Kidney (tissue), 14 donors: Measurements from ENCODE around the gene FPR3. TPM values are rescaled to one million over a fixed set of nuclear protein-coding genes. Genes with fewer than 3 reads are reported as not detected.

Experiments
- DNase-seq, 5 donors: peaks; one replicate each; pipeline ENCODE4 v3.0.0-alpha.2; 2013 to 2020
- FAIRE-seq: peaks from 2 replicates; lab custom pipeline; 2012; peaks lifted over from hg19 to GRCh38; lab: Jason Lieb, UNC
- H3K27ac ChIP-seq, 2 donors: one replicate each; pipeline ENCODE4 v1.7.0; 2013; ENCODE audit warnings: low read depth in 2 of 2, low read length in 2 of 2, inconsistent platforms in 1 of 2
- H3K27me3 ChIP-seq: one replicate; pipeline ENCODE4 v1.7.1; 2013; ENCODE audit warnings: low read length, inconsistent platforms; ENCODE audit not compliant: control insufficient read depth, insufficient read depth
- H3K36me3 ChIP-seq, 3 donors: one replicate each; pipeline versions ENCODE4 v1.7.0 to v1.7.1; 2013; ENCODE audit warnings: low read length in 3 of 3, control low read depth in 1 of 3, inconsistent platforms in 1 of 3; ENCODE audit not compliant: insufficient read depth in 3 of 3, control insufficient read depth in 2 of 3
- H3K4me1 ChIP-seq, 3 donors: one replicate each; pipeline versions ENCODE4 v1.7.0 to v1.7.1; 2013; ENCODE audit warnings: low read length in 3 of 3, inconsistent platforms in 1 of 3, low read depth in 1 of 3; ENCODE audit not compliant: control insufficient read depth in 2 of 3, insufficient read depth in 2 of 3
- H3K4me3 ChIP-seq, 3 donors: one replicate each; pipeline versions ENCODE4 v1.7.0 to v1.8.1; 2013; ENCODE audit warnings: low read length in 3 of 3, control low read depth in 1 of 3, inconsistent platforms in 1 of 3
- H3K9ac ChIP-seq, 3 donors: one replicate each; pipeline versions ENCODE4 v1.7.0 to v1.7.1; 2013; ENCODE audit warnings: low read length in 3 of 3, control low read depth in 1 of 3, inconsistent platforms in 1 of 3
- H3K9me3 ChIP-seq, 3 donors: one replicate each; pipeline versions ENCODE4 v1.7.0 to v1.7.1; 2013; ENCODE audit warnings: low read length in 3 of 3, control low read depth in 1 of 3, inconsistent platforms in 1 of 3; ENCODE audit not compliant: control insufficient read depth in 2 of 3, insufficient read depth in 1 of 3
- intact Hi-C: fragments of 100-400 bp; cut with DNase I; formaldehyde crosslinking; loops from one replicate; pipeline ENCODE4 v1.11.1; 2022
- polyA plus RNA-seq: library from polyadenylated mRNA; stranded (reverse); fragments of 350-450 nt; fragmentation: Illumina TruSeq; extraction: RNeasy Lipid Tissue Mini Kit (QIAGEN cat#74804); gene quantifications from one replicate; pipeline ENCODE4 v1.2.3, GENCODE V29; 2014; ENCODE audit warnings: low read depth, low replicate concordance; ENCODE audit not compliant: insufficient read depth
- total RNA-seq: library from RNA; stranded (reverse); fragmentation: NEBNext Ultra II Directional; extraction: Animal tissue kit (Norgen Biotek cat#: 25700); gene quantifications from one replicate; pipeline ENCODE4 v1.2.1, GENCODE V29; 2021
- TF ChIP-seq, protein P1 (sequence below): IDR thresholded peaks from 3 replicates; pipeline ENCODE4 v1.5.1; 2012; ENCODE audit warnings: mild to moderate bottlenecking, moderate library complexity, borderline replicate concordance; ENCODE audit not compliant: insufficient read depth; ENCODE audit errors: extremely low read depth
- donor health status: control.
- donor health status: control.
- donor health status: control.
- donor health status: control.
- donor health status: control.
- donor health status: DM: yes; HTN: yes; CAD: no.
- donor health status: Normal renal cell carcinoma (clear cell type).

FPR3 gene
- total and polyA plus RNA-seq, 2 donors from 2014 or later = 1.1 to 8.5 TPM

DNA sequence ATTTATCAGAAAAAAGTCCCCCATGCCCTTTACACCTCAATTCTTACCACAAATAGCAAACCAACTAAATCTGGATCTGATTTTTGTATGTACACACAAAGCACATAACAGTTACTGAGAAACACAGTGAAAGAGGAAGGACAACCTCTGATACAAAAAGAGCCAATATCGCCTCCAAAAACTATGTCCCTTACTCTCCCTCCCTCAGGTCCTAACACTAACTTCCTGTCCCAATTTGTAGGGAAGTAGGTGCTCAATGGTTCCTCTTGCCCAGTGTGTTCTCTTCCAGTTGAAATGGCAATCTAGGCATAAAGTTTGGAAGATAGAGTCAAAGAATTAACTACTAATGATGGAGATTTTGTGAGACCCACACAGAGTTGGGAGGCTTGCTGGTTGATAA lies 15.8 kb upstream of the FPR3 start:
- H3K9ac ChIP-seq = no peak overlapping the region

DNA sequence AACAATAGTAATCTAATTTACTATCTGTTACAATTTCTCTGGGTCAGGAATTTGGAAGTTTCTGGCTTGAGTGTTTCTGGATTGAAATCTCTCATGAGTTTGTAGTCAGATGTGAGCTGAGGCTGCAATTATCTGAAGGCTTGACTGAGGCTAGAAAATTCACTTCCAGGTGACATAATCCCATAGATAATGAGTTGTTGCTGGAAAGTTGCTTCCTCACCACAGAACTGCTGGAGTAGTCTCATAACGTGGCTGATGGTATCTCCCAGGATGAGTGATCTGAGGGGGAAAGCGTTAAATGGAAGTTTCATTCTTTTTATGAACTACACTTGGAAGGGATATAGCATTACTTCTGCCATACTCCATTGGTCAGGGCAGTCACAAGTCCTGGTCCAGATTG lies 15.3 kb upstream of the FPR3 start:
- TF ChIP-seq, protein P1, sequence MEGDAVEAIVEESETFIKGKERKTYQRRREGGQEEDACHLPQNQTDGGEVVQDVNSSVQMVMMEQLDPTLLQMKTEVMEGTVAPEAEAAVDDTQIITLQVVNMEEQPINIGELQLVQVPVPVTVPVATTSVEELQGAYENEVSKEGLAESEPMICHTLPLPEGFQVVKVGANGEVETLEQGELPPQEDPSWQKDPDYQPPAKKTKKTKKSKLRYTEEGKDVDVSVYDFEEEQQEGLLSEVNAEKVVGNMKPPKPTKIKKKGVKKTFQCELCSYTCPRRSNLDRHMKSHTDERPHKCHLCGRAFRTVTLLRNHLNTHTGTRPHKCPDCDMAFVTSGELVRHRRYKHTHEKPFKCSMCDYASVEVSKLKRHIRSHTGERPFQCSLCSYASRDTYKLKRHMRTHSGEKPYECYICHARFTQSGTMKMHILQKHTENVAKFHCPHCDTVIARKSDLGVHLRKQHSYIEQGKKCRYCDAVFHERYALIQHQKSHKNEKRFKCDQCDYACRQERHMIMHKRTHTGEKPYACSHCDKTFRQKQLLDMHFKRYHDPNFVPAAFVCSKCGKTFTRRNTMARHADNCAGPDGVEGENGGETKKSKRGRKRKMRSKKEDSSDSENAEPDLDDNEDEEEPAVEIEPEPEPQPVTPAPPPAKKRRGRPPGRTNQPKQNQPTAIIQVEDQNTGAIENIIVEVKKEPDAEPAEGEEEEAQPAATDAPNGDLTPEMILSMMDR = no peak
- no peak overlapping the region for H3K4me3 ChIP-seq
- H3K27ac ChIP-seq = no peak overlapping the region
- FAIRE-seq = no peak
- no peaks in the 10 kb centered on the region for H3K36me3 ChIP-seq
- H3K9ac ChIP-seq = no peak overlapping the region
- no peak for DNase-seq
- no peaks in the 10 kb centered on the region for H3K9me3 ChIP-seq
- H3K4me1 ChIP-seq = no peaks in the 10 kb centered on the region
- no peaks in the 10 kb centered on the region for H3K27me3 ChIP-seq
- intact Hi-C loops = no loop called here

More for the DNA sequence above, 15.8 kb upstream of the FPR3 start:
- TF ChIP-seq, protein P1 = no peak
- DNase-seq (no peak), FAIRE-seq (no peak)
- H3K36me3 ChIP-seq = no peaks in the 10 kb centered on the region
- H3K27me3 ChIP-seq = no peaks in the 10 kb centered on the region
- H3K9me3 ChIP-seq = no peaks in the 10 kb centered on the region
- no peak overlapping the region for H3K4me3 ChIP-seq
- H3K4me1 ChIP-seq = no peaks in the 10 kb centered on the region
- no peak overlapping the region for H3K27ac ChIP-seq
- intact Hi-C loops = no loop called here

DNA sequence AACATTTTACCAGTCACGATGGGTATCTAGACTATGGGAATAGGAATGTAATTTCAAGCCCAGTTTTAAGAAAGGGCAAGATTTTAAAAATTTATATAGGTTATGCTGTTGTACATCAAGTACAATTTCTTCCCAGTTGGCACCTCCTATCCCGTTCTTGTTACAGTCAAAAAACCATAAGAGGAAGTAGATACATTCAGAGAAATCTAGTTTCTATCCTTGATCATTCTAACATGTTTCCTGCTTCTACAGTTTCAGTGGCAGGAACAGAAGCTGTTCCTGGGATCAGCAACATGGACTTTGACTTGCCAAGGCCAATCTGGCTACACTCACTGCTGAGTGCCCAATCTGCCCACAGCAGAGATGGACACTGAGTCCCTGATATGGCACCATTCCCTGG lies 14.7 kb upstream of the FPR3 start:
- Histone ChIP-seq H3K36me3 (no peaks in the 10 kb centered on the region), H3K9ac (no peak overlapping the region), H3K27ac (no peak overlapping the region), H3K27me3 (no peaks in the 10 kb centered on the region), H3K4me1 (no peaks in the 10 kb centered on the region), H3K9me3 (no peaks in the 10 kb centered on the region), H3K4me3 (no peak overlapping the region)
- DNase-seq = no peak
- no peak for FAIRE-seq
- intact Hi-C loops = no loop called here
- TF ChIP-seq, protein P1 = no peak

DNA sequence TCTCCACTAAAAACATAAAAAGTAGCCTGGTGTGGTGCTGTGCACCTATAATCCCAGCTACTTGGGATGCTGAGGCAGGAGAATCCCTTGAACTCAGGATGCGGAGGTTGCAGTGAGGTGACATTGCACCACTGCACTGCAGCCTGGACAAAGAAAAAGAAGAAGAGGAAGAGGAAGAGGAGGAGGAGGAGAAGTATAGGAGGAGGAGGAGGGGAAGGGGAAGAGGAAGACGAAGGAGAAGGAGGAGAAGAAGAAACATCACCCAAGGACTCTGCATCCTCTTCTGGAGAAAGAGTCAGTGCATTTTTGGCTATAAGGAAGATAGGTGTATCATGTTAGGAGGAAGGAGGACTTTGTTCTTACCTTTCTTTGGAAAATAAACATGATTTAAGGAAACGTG lies 13.0 kb upstream of the FPR3 start:
- TF ChIP-seq, protein P1 = no peak
- H3K4me1 ChIP-seq = no peaks in the 10 kb centered on the region
- no peak overlapping the region for H3K4me3 ChIP-seq
- intact Hi-C loops = no loop called here
- FAIRE-seq (no peak), DNase-seq (no peak)
- no peak overlapping the region for H3K27ac ChIP-seq
- no peaks in the 10 kb centered on the region for H3K36me3 ChIP-seq
- no peak overlapping the region for H3K9ac ChIP-seq
- H3K27me3 ChIP-seq = no peaks in the 10 kb centered on the region
- H3K9me3 ChIP-seq = no peaks in the 10 kb centered on the region
